NB4 (cell line): ENCODE measurements around the gene ZFX.

Experiments used
- DNase-seq: peaks from one replicate; pipeline ENCODE4 v3.0.0; 2010; ENCODE audit warnings: low read depth
- H3K4me3 ChIP-seq: one replicate; pipeline ENCODE4 v1.5.1; 2011; ENCODE audit warnings: mild to moderate bottlenecking, low read depth, low read length, moderate library complexity
- CTCF ChIP-seq: IDR thresholded peaks from one replicate; pipeline ENCODE4 v1.5.1; 2012; ENCODE audit warnings: low read depth, low read length
- MAX ChIP-seq: IDR thresholded peaks from 2 replicates; pipeline ENCODE4 v1.6.1; 2011; ENCODE audit warnings: low read depth, low read length
- MYC ChIP-seq: IDR thresholded peaks from 2 replicates; pipeline ENCODE4 v1.6.1; 2011; ENCODE audit warnings: low read depth, low read length
- POLR2A ChIP-seq: IDR thresholded peaks from 2 replicates; pipeline ENCODE4 v1.6.1; 2011; ENCODE audit warnings: mild to moderate bottlenecking; ENCODE audit not compliant: insufficient read length; ENCODE audit errors: extremely low read depth

ZFX gene

GRCh38 chrX:24202465-24203031 is 53.0 kb downstream of the ZFX start:
- no peak for TF ChIP-seq CTCF
- H3K4me3 ChIP-seq = no peak overlapping the region
- no peak for DNase-seq

- no peak for DNase-seq
- H3K4me3 ChIP-seq = no peak overlapping the region
- no peak for TF ChIP-seq MAX
- no peak for TF ChIP-seq POLR2A
- TF ChIP-seq CTCF = no peak
- no peak for TF ChIP-seq MYC
Measured at GRCh38 chrX:24203072-24203808, 53.7 kb downstream of the ZFX start.

- no peak for DNase-seq
- TF ChIP-seq MAX (no peak), CTCF (no peak), POLR2A (no peak), MYC (no peak)
- no peak overlapping the region for H3K4me3 ChIP-seq
Measured at GRCh38 chrX:24204331-24204730, 54.8 kb downstream of the ZFX start.

- no peak for DNase-seq
- TF ChIP-seq MYC (no peak), POLR2A (no peak), MAX (no peak), CTCF (no peak)
- no peak overlapping the region for H3K4me3 ChIP-seq
Measured at GRCh38 chrX:24204958-24205357, 55.4 kb downstream of the ZFX start.

- H3K4me3 ChIP-seq = no peak overlapping the region
- no peak for TF ChIP-seq MAX
- TF ChIP-seq CTCF = no peak
- no peak for TF ChIP-seq MYC
- TF ChIP-seq POLR2A = no peak
- no peak for DNase-seq
Measured at GRCh38 chrX:24207826-24208225, 58.3 kb downstream of the ZFX start.
